ENCODE measurements around the gene SLC5A10. TPM values are rescaled to one million over a fixed set of nuclear protein-coding genes. Genes with fewer than 3 reads are reported as not detected.

The SLC5A10 gene
- total and polyA plus RNA-seq, 7 experiments from 2014 or later = 0.15 to 0.37 (median 0.17) TPM; not detected in 4

DNA sequence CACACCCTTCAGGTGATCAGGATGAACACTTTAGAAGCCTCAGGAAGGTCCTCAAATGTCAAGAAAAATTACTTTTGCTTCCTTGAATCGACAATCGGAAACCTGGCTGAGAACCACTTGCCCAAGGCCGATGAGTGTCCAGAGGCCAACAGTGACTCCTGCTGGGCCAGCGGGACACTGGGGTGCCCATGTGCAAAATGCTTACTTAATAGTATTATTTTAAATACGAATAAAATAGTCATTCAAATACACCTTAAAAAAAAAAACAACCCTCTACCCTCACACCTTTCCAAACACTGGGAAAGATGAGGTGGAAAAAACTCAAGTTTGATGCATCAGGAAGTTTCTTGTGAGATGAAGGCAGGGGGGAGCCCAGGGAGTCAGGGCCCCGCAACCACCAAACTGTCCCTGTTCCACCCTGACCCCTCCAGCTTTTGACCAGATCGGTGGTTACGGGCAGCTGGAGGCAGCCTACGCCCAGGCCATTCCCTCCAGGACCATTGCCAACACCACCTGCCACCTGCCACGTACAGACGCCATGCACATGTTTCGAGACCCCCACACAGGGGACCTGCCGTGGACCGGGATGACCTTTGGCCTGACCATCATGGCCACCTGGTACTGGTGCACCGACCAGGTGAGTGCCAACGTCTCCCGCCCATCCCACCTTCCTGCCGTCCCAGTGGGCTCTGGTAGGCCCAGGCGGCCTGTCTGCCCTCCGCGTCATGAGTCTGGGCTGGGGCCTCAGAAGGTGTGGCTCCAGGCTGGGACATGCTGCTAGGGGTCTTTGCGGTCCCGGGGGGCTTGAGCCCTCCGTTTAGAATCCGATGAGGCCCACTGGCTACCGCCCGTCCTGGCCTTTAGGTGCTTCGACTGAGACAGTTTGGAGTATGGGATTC lies 18.9 kb downstream of the SLC5A10 start:
- peaks cover 0 to 5% (median 0%) of the 10 kb centered on the region in 3 experiments for H3K36me3 ChIP-seq (ENCODE audit: control insufficient read depth in 2 of 3, insufficient read depth in 3 of 3, low read length in 3 of 3)
- H3K27ac ChIP-seq (ENCODE audit: low read depth, low read length) = no peak overlapping the region
- no peak for ATAC-seq
- no peak overlapping the region for H3K4me3 ChIP-seq (ENCODE audit: low read length)
- peak overlapping the region in 2 of 9 donors; percentile 62 to 70 for H3K27ac Mint-ChIP-seq
- H3K9me3 Mint-ChIP-seq = no peaks in the 10 kb centered on the region
- no peaks in the 10 kb centered on the region for H3K27me3 ChIP-seq (ENCODE audit: control insufficient read depth in 2 of 2, insufficient read depth in 2 of 2, low read length in 2 of 2)
- peaks cover 0 to 14% (median 8%) of the 10 kb centered on the region in 7 donors for H3K4me1 Mint-ChIP-seq
- CTCF ChIA-PET = no interaction called here
- no peaks in the 10 kb centered on the region for H3K27me3 Mint-ChIP-seq
- no peaks in the 10 kb centered on the region for H3K9me3 ChIP-seq (ENCODE audit: control insufficient read depth in 2 of 3, low read length in 3 of 3)
- H3K36me3 Mint-ChIP-seq = no peaks in the 10 kb centered on the region
- no peaks in the 10 kb centered on the region for H3K4me1 ChIP-seq (ENCODE audit: control insufficient read depth in 2 of 2, insufficient read depth in 2 of 2, low read length in 2 of 2)
- POLR2A ChIA-PET = no interaction called here
- DNase-seq = no peak
- peak overlapping the region in 1 of 10 donors; percentile 2 for H3K4me3 Mint-ChIP-seq
- intact Hi-C loops (cut with micrococcal nuclease) = no loop called here

DNA sequence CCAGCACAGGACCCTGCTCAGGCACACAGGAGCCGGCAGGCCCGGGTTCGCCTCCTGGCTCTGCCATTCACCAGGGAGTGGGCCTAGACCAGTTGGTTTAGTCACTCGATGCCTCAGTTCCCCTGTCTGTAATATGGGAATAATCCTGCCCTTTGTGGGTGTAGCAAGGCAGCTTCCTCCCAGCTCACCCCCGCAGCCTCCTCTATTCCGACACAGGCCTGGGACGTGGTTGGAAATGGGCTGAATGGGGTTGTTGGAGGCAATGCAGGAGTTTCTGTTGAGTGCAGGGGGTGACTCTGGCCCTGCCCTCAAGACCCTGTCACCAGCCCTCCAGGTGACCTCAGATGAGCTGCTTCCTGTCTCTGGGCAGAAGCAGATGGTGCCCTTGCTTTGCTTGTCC lies 19.8 kb downstream of the SLC5A10 start:
- Mint-ChIP-seq H3K4me3 (no peak overlapping the region), H3K9me3 (no peaks in the 10 kb centered on the region), H3K27me3 (no peaks in the 10 kb centered on the region), H3K4me1 (peaks cover 0 to 14% (median 8%) of the 10 kb centered on the region in 7 donors), H3K27ac (no peak overlapping the region), H3K36me3 (peaks cover 0 to 2% (median 0%) of the 10 kb centered on the region in 5 donors)
- ChIA-PET POLR2A (no interaction called here), CTCF (interaction anchor here (0.9 kb wide), 1 partner anchor 11 kb away, joined by 3 read pairs; no protein-coding TSS in a partner anchor)
- Histone ChIP-seq H3K4me1 (ENCODE audit: control insufficient read depth in 2 of 2, insufficient read depth in 2 of 2, low read length in 2 of 2) (no peaks in the 10 kb centered on the region), H3K36me3 (ENCODE audit: control insufficient read depth in 2 of 3, insufficient read depth in 3 of 3, low read length in 3 of 3) (peaks cover 0 to 7% (median 0%) of the 10 kb centered on the region in 3 experiments), H3K27me3 (ENCODE audit: control insufficient read depth in 2 of 2, insufficient read depth in 2 of 2, low read length in 2 of 2) (no peaks in the 10 kb centered on the region), H3K27ac (ENCODE audit: low read depth, low read length) (no peak overlapping the region), H3K4me3 (ENCODE audit: low read length) (no peak overlapping the region), H3K9me3 (ENCODE audit: control insufficient read depth in 2 of 3, low read length in 3 of 3) (no peaks in the 10 kb centered on the region)
- intact Hi-C loops (cut with micrococcal nuclease) = no loop called here
- ATAC-seq = no peak
- no peak for DNase-seq

DNA sequence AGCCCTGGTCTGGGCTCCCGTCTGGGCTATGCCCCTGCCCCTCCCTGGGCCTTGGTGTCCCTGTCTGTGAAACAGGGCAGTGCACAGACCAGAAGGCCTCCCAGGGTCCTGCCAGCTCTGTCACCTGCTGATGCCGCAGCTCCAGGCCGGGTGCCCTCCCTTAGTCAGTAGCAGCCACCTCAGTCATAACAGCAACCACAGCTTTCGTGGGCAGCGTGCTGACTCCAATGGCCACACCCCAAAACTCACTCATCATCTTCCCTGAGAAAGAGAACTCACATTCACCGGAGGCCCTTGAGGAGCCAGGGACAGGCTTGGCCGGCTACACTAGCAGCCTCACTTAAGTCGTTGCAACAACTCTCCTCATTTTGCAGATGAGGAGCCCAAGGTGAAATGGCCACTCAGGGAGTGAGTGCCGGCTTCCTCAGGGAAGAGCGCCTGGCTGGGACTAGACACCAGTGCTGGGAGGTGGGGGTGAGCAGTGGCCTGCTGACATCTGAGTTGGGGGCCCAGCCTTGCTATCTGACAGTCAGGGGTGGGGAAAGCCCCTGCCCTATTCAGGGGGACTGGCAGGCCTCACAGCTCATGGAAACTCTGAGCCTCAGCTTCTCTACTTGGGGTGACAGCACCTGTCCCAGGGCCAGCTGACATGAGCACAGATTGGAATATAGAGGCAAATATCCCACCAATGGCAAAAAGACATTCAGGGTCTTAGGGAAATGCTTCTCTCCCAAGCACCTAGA lies 22.6 kb downstream of the SLC5A10 start:
- Mint-ChIP-seq H3K27ac (no peak overlapping the region), H3K36me3 (peaks cover 0 to 15% (median 0%) of the 10 kb centered on the region in 5 donors), H3K9me3 (no peaks in the 10 kb centered on the region), H3K4me3 (no peak overlapping the region), H3K4me1 (peaks cover 0 to 10% (median 4%) of the 10 kb centered on the region in 7 donors), H3K27me3 (no peaks in the 10 kb centered on the region)
- ChIA-PET CTCF (no interaction called here), POLR2A (no interaction called here)
- Histone ChIP-seq H3K9me3 (ENCODE audit: control insufficient read depth in 2 of 3, low read length in 3 of 3) (no peaks in the 10 kb centered on the region), H3K36me3 (ENCODE audit: control insufficient read depth in 2 of 3, insufficient read depth in 3 of 3, low read length in 3 of 3) (peaks cover 0 to 35% (median 0%) of the 10 kb centered on the region in 3 experiments), H3K27me3 (ENCODE audit: control insufficient read depth in 2 of 2, insufficient read depth in 2 of 2, low read length in 2 of 2) (no peaks in the 10 kb centered on the region), H3K4me1 (ENCODE audit: control insufficient read depth in 2 of 2, insufficient read depth in 2 of 2, low read length in 2 of 2) (no peaks in the 10 kb centered on the region), H3K27ac (ENCODE audit: low read depth, low read length) (no peak overlapping the region), H3K4me3 (ENCODE audit: low read length) (no peak overlapping the region)
- DNase-seq (no peak), ATAC-seq (no peak)
- intact Hi-C loops (cut with micrococcal nuclease) = no loop called here

DNA sequence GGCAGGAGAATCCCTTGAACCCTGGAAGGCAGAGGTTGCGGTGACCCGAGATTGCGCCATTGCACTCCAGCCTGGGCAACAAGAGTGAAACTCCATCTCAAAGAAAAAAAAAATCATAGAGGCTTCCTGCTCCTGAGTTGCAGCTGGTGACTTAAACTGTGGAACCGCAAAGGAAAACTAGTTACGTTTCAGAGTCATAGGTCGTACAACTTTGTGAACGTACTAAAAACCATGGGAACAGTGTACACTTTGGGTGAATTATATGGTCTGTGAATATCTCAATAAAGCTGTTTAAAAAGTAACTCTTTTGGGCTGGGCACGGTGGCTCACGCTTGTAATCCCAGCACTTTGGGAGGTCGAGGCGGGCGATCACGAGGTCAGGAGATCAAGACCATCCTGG lies 23.6 kb downstream of the SLC5A10 start:
- ChIA-PET POLR2A (no interaction called here), CTCF (interaction anchor here (1.5 kb wide), 1 partner anchor 14 kb away, joined by 4 read pairs; no protein-coding TSS in a partner anchor)
- H3K4me3 Mint-ChIP-seq = no peak overlapping the region
- Histone ChIP-seq H3K36me3 (ENCODE audit: control insufficient read depth in 2 of 3, insufficient read depth in 3 of 3, low read length in 3 of 3) (peaks cover 0 to 39% (median 0%) of the 10 kb centered on the region in 3 experiments), H3K4me1 (ENCODE audit: control insufficient read depth in 2 of 2, insufficient read depth in 2 of 2, low read length in 2 of 2) (no peaks in the 10 kb centered on the region), H3K27me3 (ENCODE audit: control insufficient read depth in 2 of 2, insufficient read depth in 2 of 2, low read length in 2 of 2) (no peaks in the 10 kb centered on the region), H3K27ac (ENCODE audit: low read depth, low read length) (no peak overlapping the region), H3K4me3 (ENCODE audit: low read length) (no peak overlapping the region), H3K9me3 (ENCODE audit: control insufficient read depth in 2 of 3, low read length in 3 of 3) (no peaks in the 10 kb centered on the region)
- H3K4me1 Mint-ChIP-seq = peaks cover 0 to 2% (median 0%) of the 10 kb centered on the region in 7 donors
- intact Hi-C loops (cut with micrococcal nuclease) = no loop called here
- H3K36me3 Mint-ChIP-seq = peaks cover 0 to 17% (median 0%) of the 10 kb centered on the region in 5 donors
- ATAC-seq = no peak
- H3K27ac Mint-ChIP-seq = no peak overlapping the region
- no peaks in the 10 kb centered on the region for H3K27me3 Mint-ChIP-seq
- no peak for DNase-seq
- H3K9me3 Mint-ChIP-seq = no peaks in the 10 kb centered on the region

DNA sequence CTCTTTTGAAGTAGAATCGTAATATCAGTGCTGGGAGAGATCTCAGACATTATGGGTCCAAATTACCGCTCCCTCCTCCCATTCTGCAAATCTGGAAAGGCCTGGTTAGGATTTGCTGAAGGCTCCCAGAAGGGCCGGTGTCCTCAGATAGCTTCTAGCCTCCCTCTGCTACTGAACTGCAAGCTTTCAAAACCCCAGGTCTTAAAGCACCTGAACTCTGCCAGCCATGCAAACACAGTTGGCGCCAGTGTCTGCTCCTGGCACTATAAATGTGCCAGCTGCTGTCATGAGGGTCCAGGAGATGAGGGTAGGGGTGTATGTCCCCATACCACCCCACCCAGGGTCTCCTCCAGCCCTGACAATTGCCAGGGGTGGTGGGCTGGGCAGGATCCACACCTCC lies 24.2 kb downstream of the SLC5A10 start:
- Mint-ChIP-seq H3K36me3 (peaks cover 0 to 17% (median 0%) of the 10 kb centered on the region in 5 donors), H3K27ac (no peak overlapping the region), H3K9me3 (no peaks in the 10 kb centered on the region), H3K4me3 (no peak overlapping the region), H3K27me3 (no peaks in the 10 kb centered on the region), H3K4me1 (peaks cover 0 to 4% (median 0%) of the 10 kb centered on the region in 7 donors)
- ChIA-PET CTCF (interaction anchor here (1.5 kb wide), 1 partner anchor 15 kb away, joined by 4 read pairs; no protein-coding TSS in a partner anchor), POLR2A (no interaction called here)
- DNase-seq (no peak), ATAC-seq (no peak)
- Histone ChIP-seq H3K9me3 (ENCODE audit: control insufficient read depth in 2 of 3, low read length in 3 of 3) (no peaks in the 10 kb centered on the region), H3K27ac (ENCODE audit: low read depth, low read length) (no peak overlapping the region), H3K27me3 (ENCODE audit: control insufficient read depth in 2 of 2, insufficient read depth in 2 of 2, low read length in 2 of 2) (no peaks in the 10 kb centered on the region), H3K36me3 (ENCODE audit: control insufficient read depth in 2 of 3, insufficient read depth in 3 of 3, low read length in 3 of 3) (peaks cover 0 to 39% (median 0%) of the 10 kb centered on the region in 3 experiments), H3K4me1 (ENCODE audit: control insufficient read depth in 2 of 2, insufficient read depth in 2 of 2, low read length in 2 of 2) (no peaks in the 10 kb centered on the region), H3K4me3 (ENCODE audit: low read length) (no peak overlapping the region)
- intact Hi-C loops (cut with micrococcal nuclease) = no loop called here

DNA sequence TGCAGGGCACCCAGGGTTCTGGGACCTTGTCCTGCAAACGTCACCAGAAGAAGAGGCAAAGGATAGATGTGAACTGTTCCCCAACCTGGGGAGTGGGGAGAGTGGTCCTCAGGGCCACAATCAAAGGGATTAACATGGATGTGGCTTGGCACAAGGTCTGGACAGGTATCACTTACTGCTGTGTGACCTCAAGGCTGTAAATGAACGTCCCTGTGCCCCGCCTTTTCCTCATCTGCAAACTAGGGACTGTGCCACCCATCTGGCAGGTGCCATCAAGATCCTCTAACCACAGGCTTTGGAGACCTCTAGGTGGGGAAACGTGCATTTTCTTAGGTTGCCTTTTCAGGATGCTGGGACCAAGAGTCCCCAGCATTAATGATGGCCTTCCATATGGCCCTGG lies 25.1 kb downstream of the SLC5A10 start:
- peaks cover 0 to 17% (median 0%) of the 10 kb centered on the region in 5 donors for H3K36me3 Mint-ChIP-seq
- DNase-seq (no peak), ATAC-seq (no peak)
- ChIA-PET CTCF (no interaction called here), POLR2A (no interaction called here)
- Histone ChIP-seq H3K4me1 (ENCODE audit: control insufficient read depth in 2 of 2, insufficient read depth in 2 of 2, low read length in 2 of 2) (no peaks in the 10 kb centered on the region), H3K36me3 (ENCODE audit: control insufficient read depth in 2 of 3, insufficient read depth in 3 of 3, low read length in 3 of 3) (peaks cover 0 to 35% (median 0%) of the 10 kb centered on the region in 3 experiments), H3K9me3 (ENCODE audit: control insufficient read depth in 2 of 3, low read length in 3 of 3) (no peaks in the 10 kb centered on the region), H3K4me3 (ENCODE audit: low read length) (no peak overlapping the region), H3K27me3 (ENCODE audit: control insufficient read depth in 2 of 2, insufficient read depth in 2 of 2, low read length in 2 of 2) (no peaks in the 10 kb centered on the region), H3K27ac (ENCODE audit: low read depth, low read length) (no peak overlapping the region)
- peaks cover 0 to 4% (median 0%) of the 10 kb centered on the region in 7 donors for H3K4me1 Mint-ChIP-seq
- no peak overlapping the region for H3K4me3 Mint-ChIP-seq
- intact Hi-C loops (cut with micrococcal nuclease) = no loop called here
- H3K9me3 Mint-ChIP-seq = no peaks in the 10 kb centered on the region
- H3K27ac Mint-ChIP-seq = no peak overlapping the region
- no peaks in the 10 kb centered on the region for H3K27me3 Mint-ChIP-seq
